Measurements from ENCODE around the gene PRKG1.
A peak's percentile ranks its signal among the peaks of the same experiment; 100 is the strongest.

PRKG1 gene

GRCh38 chr10:52314822-52315552 is 1240.7 kb downstream of the PRKG1 start:
- DNase-seq, result no peak

DNA sequence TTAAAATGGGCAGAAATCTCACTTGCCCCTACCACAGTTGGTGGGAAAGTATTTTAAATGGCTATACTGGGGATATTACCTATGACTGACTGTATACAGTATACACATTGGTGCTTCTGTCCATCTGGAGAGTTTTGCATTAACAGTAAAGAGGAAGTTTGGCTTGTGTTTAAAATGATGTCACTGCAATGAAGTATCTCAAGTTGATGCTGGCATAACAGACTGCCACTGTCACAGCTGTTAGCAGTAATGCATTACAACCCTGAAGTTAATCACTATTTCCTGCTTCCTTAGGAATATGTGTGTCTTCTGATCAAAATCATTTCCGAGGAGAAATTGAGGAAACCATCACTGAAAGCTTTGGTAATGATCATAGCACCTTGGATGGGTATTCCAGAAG is 1241.7 kb downstream of the PRKG1 start:
- DNase-seq, result peak; percentile 8

- DNase-seq, result no peak
Measured at GRCh38 chr10:52316500-52316899, 1242.2 kb downstream of the PRKG1 start.

GRCh38 chr10:52318136-52318701 is 1243.9 kb downstream of the PRKG1 start:
- no peak for DNase-seq

DNA sequence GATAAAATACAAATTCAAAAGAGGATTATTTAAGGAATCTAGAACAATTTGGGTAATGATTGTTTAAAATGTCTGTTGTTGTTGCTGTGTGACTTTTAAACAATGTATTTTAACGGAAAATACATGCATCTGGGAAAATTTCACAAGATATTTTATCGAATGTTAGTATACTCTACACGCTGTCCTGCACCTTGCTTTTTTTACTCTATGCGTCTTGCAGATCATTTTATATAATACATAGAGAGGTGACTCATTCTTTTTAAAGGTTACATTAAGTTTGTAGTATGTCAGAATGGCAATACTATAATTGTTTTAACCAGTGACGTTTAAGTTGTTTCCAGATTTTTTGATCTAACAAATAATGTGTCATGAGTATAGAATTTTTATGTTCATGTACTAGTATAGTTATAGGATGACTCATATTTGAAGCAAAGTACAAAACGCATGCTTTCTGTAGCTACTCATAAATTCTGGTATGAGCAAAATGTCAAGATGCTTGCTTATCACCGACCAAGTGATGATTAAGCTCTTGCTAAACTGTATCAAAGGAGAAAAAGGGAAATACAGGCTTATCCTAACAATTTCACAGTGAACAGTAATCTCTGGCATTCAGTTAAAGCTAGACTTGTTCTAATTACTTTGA is 1244.7 kb downstream of the PRKG1 start:
- DNase-seq, result peak; percentile 1

GRCh38 chr10:52319926-52320325 is 1245.6 kb downstream of the PRKG1 start:
- DNase-seq, result no peak

- no peak for DNase-seq
Measured at GRCh38 chr10:52322323-52322722, 1248.0 kb downstream of the PRKG1 start.

GRCh38 chr10:52322936-52323335 is 1248.6 kb downstream of the PRKG1 start:
- DNase-seq, result no peak

GRCh38 chr10:52326382-52326781 is 1252.1 kb downstream of the PRKG1 start:
- DNase-seq, result no peak

DNA sequence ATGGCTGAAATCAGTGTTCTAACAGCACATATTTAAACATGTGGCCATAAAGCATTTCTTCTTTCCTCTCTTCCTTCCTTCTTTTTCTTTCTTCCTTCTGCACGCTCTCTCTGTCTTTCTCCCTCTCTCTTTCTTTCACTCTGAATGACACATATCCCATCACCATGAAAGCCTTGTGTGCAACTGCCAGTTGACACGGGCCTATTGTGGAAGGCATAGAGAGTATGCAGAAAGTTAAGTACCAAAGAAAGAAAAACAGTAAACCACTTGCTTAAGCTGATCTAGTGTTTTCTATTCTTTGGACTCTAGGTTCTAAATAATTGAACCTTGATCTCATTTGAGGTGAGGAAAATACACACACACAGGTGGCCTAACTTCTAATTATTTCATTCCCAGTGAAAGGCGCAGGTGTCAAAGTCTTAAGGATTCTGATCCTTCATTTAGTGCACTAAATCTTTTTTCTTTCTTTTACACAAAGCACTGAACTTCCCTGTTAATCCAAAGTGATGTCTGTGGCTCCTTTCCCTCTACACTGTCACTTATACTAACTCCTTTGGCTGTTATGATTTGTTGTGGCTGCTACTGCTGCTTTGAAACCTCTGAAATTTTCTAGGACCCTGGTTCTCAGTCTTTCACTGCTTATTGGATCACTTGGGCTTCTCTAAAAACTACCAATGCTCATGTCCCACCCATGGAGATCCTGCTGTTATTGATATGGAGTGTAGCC is 1257.5 kb downstream of the PRKG1 start:
- no peak for DNase-seq

- no peak for DNase-seq
Measured at GRCh38 chr10:52332815-52333214, 1258.5 kb downstream of the PRKG1 start.

GRCh38 chr10:52334595-52334994 is 1260.3 kb downstream of the PRKG1 start:
- DNase-seq, result no peak

GRCh38 chr10:52335665-52336064 is 1261.4 kb downstream of the PRKG1 start:
- no peak for DNase-seq

GRCh38 chr10:52337225-52337624 is 1262.9 kb downstream of the PRKG1 start:
- no peak for DNase-seq

DNA sequence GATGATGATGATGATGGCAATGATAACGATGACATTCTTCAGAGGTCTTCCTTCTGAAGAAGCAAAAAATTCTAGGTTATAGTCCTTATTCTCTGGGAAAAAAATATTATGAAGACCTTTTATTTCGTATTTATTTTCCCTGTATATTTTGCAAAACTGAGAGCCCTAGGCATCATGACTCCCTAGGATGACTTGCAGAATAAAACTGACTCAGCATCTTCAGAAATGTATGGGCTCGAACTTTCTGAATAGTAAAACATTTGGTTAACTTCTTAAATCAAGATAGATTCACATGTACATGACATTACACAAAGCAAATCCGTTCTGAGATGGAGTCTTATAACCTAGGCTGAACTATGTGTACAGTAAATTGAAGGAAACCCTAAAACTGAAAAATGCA is 1269.2 kb downstream of the PRKG1 start:
- DNase-seq, result no peak

DNA sequence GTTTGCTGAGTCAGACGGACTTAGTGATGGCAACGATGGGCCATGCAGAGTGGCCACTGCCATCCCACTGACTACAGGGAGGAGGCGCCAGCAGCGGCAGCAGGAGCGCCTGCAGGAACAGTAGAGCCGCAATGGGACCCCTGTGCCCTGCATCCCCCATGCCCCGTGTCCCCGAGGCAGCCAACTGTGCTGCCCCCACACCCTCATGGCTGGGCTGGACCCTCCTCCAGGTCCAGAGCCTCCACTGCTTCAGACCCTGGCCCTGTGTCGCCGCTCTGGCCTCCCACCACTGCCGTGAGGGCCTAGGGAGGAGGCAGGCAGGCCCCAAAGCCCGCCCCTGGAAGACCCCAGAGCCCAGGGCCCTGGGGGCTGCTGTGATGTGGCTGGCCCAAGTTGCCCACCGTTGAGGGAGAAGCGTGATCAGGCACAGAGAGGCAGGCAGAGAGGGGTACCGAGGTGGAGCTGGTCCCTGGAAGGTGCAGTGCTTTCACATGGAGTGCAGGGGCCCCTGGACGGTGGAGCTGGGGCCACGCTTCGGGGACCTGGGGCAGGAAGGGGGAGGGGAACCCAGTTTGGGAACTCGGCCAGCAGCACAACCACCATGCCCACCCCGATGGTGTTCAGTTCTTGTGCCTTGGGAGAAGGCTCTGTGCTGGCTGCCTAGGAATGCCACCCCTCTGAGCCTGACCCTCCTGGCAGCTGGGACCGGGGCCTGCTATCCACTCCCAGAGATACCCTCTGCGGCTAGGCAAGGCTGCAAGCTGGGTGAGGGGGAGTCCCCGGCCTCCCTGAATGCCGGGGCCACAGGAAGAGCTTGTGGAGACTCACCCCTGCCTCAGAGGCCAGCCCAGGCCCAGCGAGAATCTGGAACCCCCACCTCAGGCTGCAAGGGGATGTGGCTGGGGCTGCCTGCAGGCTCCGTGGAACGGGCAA is 1272.4 kb downstream of the PRKG1 start:
- no peak for DNase-seq

- DNase-seq, result no peak
Measured at GRCh38 chr10:52347327-52347667, 1273.0 kb downstream of the PRKG1 start.
